CD14-positive monocyte (primary cell): Measurements from ENCODE around the gene ANO2. TPM values are rescaled to one million over a fixed set of nuclear protein-coding genes. Genes with fewer than 3 reads are reported as not detected.
A peak's percentile ranks its signal among the peaks of the same experiment; 100 is the strongest.

Source experiments
- DNase-seq, 3 donors: peaks; one replicate each; pipeline ENCODE4 v3.0.0-alpha.2; 2011 to 2022
- H2AFZ ChIP-seq: 2 replicates; pipeline ENCODE4 v1.6.0; 2012; ENCODE audit warnings: mild to moderate bottlenecking, low read depth, low read length, inconsistent platforms; ENCODE audit not compliant: insufficient read depth, poor library complexity, severe bottlenecking
- H3K27ac ChIP-seq, 2 donors: 1 replicate in 1 of 2; 2 replicates in 1 of 2; pipeline ENCODE4 v1.5.1; 2012 to 2013; ENCODE audit warnings: low read length in 2 of 2, control low read depth in 1 of 2, inconsistent platforms in 1 of 2, low read depth in 1 of 2, mild to moderate bottlenecking in 1 of 2
- H3K27me3 ChIP-seq, 2 donors: one replicate each; pipeline versions ENCODE4 v1.6.0 to v1.6.1; 2011 to 2013; ENCODE audit warnings: low read length in 2 of 2; ENCODE audit not compliant: control insufficient read depth in 2 of 2, insufficient read depth in 2 of 2
- H3K36me3 ChIP-seq, 2 donors: replicated peaks in 1 of 2; 1 replicate in 1 of 2; 2 replicates in 1 of 2; pipeline versions ENCODE4 v1.5.1 to v1.6.1; 2012 to 2013; ENCODE audit warnings: low read length in 2 of 2, control low read depth in 1 of 2, inconsistent platforms in 1 of 2, mild to moderate bottlenecking in 1 of 2; ENCODE audit not compliant: insufficient read depth in 2 of 2, control insufficient read depth in 1 of 2
- H3K4me1 ChIP-seq, 2 donors: 1 replicate in 1 of 2; 2 replicates in 1 of 2; pipeline versions ENCODE4 v1.5.1 to v1.6.1; 2012 to 2013; ENCODE audit warnings: low read length in 2 of 2, control low read depth in 1 of 2, inconsistent platforms in 1 of 2, mild to moderate bottlenecking in 1 of 2, moderate library complexity in 1 of 2; ENCODE audit not compliant: insufficient read depth in 2 of 2, control insufficient read depth in 1 of 2
- H3K4me2 ChIP-seq: replicated peaks from 2 replicates; pipeline ENCODE3; 2012; ENCODE audit warnings: low read length, moderate library complexity, mild to moderate bottlenecking; ENCODE audit not compliant: poor library complexity, severe bottlenecking; ENCODE audit errors: extremely low read depth
- H3K4me3 ChIP-seq, 3 experiments: fragments of 200-600 bp in 1 of 3; sonication (generic) in 1 of 3; replicated peaks in 1 of 3; 1 replicate in 2 of 3; 2 replicates in 1 of 3; pipeline ENCODE4 v1.5.1; 2011 to 2013; ENCODE audit warnings: low read length in 3 of 3, mild to moderate bottlenecking in 3 of 3, control low read depth in 2 of 3, low read depth in 2 of 3, inconsistent platforms in 1 of 3, moderate library complexity in 1 of 3
- H3K79me2 ChIP-seq: 2 replicates; pipeline ENCODE4 v1.6.0; 2012; ENCODE audit warnings: mild to moderate bottlenecking, control low read depth, inconsistent platforms, low read length, moderate library complexity; ENCODE audit not compliant: insufficient read depth
- H3K9ac ChIP-seq: 2 replicates; pipeline ENCODE4 v1.6.0; 2017; ENCODE audit warnings: low read length, mild to moderate bottlenecking; ENCODE audit not compliant: insufficient read depth, poor library complexity, severe bottlenecking
- H3K9me3 ChIP-seq, 2 donors: replicated peaks in 1 of 2; 1 replicate in 1 of 2; 2 replicates in 1 of 2; pipeline versions ENCODE4 v1.5.1 to v1.6.1; 2012 to 2013; ENCODE audit warnings: low read length in 2 of 2, control low read depth in 1 of 2; ENCODE audit not compliant: control insufficient read depth in 1 of 2, insufficient read depth in 1 of 2
- H4K20me1 ChIP-seq: 2 replicates; pipeline ENCODE4 v1.6.0; 2012; ENCODE audit warnings: mild to moderate bottlenecking, low read length, control low read depth, moderate library complexity; ENCODE audit not compliant: insufficient read depth
- H3K27ac Mint-ChIP-seq, 7 donors: one replicate each; pipeline ENCODE4 v1.8.0; 2020; ENCODE audit warnings: mild to moderate bottlenecking in 7 of 7, mixed read lengths in 7 of 7, moderate library complexity in 6 of 7, inconsistent platforms in 2 of 7
- H3K27me3 Mint-ChIP-seq, 3 donors: one replicate each; pipeline ENCODE4 v1.8.0; 2021 to 2022; ENCODE audit warnings: low read depth in 3 of 3, mild to moderate bottlenecking in 3 of 3, mixed read lengths in 3 of 3, moderate library complexity in 3 of 3, inconsistent platforms in 1 of 3
- H3K36me3 Mint-ChIP-seq, 2 donors: one replicate each; pipeline ENCODE4 v1.8.0; 2020; ENCODE audit warnings: mixed read lengths in 2 of 2, inconsistent platforms in 1 of 2, mild to moderate bottlenecking in 1 of 2
- H3K4me1 Mint-ChIP-seq: one replicate; pipeline ENCODE4 v1.8.0; 2020; ENCODE audit warnings: mild to moderate bottlenecking, mixed read lengths
- H3K4me3 Mint-ChIP-seq, 2 donors: one replicate each; pipeline ENCODE4 v1.8.0; 2020; ENCODE audit warnings: mild to moderate bottlenecking in 2 of 2, mixed read lengths in 2 of 2, moderate library complexity in 1 of 2
- H3K9me3 Mint-ChIP-seq, 7 donors: one replicate each; pipeline ENCODE4 v1.8.0; 2020 to 2022; ENCODE audit warnings: mixed read lengths in 7 of 7, mild to moderate bottlenecking in 6 of 7, moderate library complexity in 6 of 7, inconsistent platforms in 2 of 7
- CTCF ChIP-seq: fragments of 200-600 bp; IDR thresholded peaks from one replicate; pipeline ENCODE4 v1.8.0; 2022; ENCODE audit warnings: antibody characterized with exemption, mild to moderate bottlenecking
- WGBS: methylation state at CpG from one replicate; pipeline ENCODE4 v1.1.5; 2013; ENCODE audit warnings: missing lambda C conversion rate; ENCODE audit not compliant: insufficient coverage; 5-methylcytosine and 5-hydroxymethylcytosine counted together
- intact Hi-C, 2 donors: fragments of 100-400 bp; cut with micrococcal nuclease; formaldehyde crosslinking; loops; one replicate each; pipeline versions ENCODE4 v1.15.0 to v1.15.1; 2023
- polyA plus RNA-seq, 3 donors: library from polyadenylated mRNA; depleted of rRNA in 1 of 3; unstranded in 2 of 3; stranded (reverse) in 1 of 3; fragments of 300-500 nt in 2 of 3; fragments of >200 nt in 1 of 3; fragmentation: Illumina TruSeq in 2 of 3; gene quantifications; 1 replicate in 2 of 3; 2 replicates in 1 of 3; pipeline ENCODE4 v1.2.3, GENCODE V29; 2012 to 2021

The ANO2 gene
- polyA plus RNA-seq, 3 donors, result not detected

GRCh38 chr12:5586201-5586600 lies 358.9 kb downstream of the ANO2 start:
- peaks cover 0 to 1% (median 0%) of the 10 kb centered on the region in 7 donors for H3K9me3 Mint-ChIP-seq
- peaks cover 3 to 10% (median 4%) of the 10 kb centered on the region in 3 donors for H3K27me3 Mint-ChIP-seq
- H3K27me3 ChIP-seq, result no peaks in the 10 kb centered on the region
- H3K4me3 ChIP-seq, result no peak overlapping the region
- H3K36me3 Mint-ChIP-seq, result no peaks in the 10 kb centered on the region
- no peak overlapping the region for H3K27ac ChIP-seq
- no peaks in the 10 kb centered on the region for H3K79me2 ChIP-seq
- H3K9ac ChIP-seq, result no peak overlapping the region
- TF ChIP-seq CTCF, result no peak
- no peak overlapping the region for H3K4me2 ChIP-seq
- no peak for DNase-seq
- H3K4me1 Mint-ChIP-seq, result peaks cover 9% of the 10 kb centered on the region
- no peaks in the 10 kb centered on the region for H3K4me1 ChIP-seq
- intact Hi-C loops, result no loop called here
- no peak overlapping the region for H3K4me3 Mint-ChIP-seq
- no peak overlapping the region for H2AFZ ChIP-seq
- peak overlapping the region in 1 of 7 donors; percentile 54 for H3K27ac Mint-ChIP-seq
- no peaks in the 10 kb centered on the region for H3K36me3 ChIP-seq
- H4K20me1 ChIP-seq, result no peaks in the 10 kb centered on the region
- WGBS, result 80% methylated on average over 1 of the region's 4 CpGs
- no peaks in the 10 kb centered on the region for H3K9me3 ChIP-seq

- Mint-ChIP-seq H3K27me3 (peaks cover 2 to 11% (median 4%) of the 10 kb centered on the region in 3 donors), H3K4me1 (peaks cover 9% of the 10 kb centered on the region), H3K9me3 (peaks cover 0 to 1% (median 0%) of the 10 kb centered on the region in 7 donors), H3K36me3 (no peaks in the 10 kb centered on the region), H3K27ac (no peak overlapping the region), H3K4me3 (no peak overlapping the region)
- H3K4me1 ChIP-seq, result no peaks in the 10 kb centered on the region
- H2AFZ ChIP-seq, result no peak overlapping the region
- H3K9ac ChIP-seq, result no peak overlapping the region
- no peak overlapping the region for H3K27ac ChIP-seq
- no peaks in the 10 kb centered on the region for H3K79me2 ChIP-seq
- no peak for DNase-seq
- 88% methylated on average over 1 of the region's 4 CpGs for WGBS
- no peaks in the 10 kb centered on the region for H3K27me3 ChIP-seq
- no peak overlapping the region for H3K4me2 ChIP-seq
- no peak for TF ChIP-seq CTCF
- no peaks in the 10 kb centered on the region for H3K36me3 ChIP-seq
- intact Hi-C loops, result no loop called here
- H3K4me3 ChIP-seq, result no peak overlapping the region
- H3K9me3 ChIP-seq, result no peaks in the 10 kb centered on the region
- no peaks in the 10 kb centered on the region for H4K20me1 ChIP-seq
Measured at GRCh38 chr12:5585178-5585577, 359.9 kb downstream of the ANO2 start.
